ENCODE measurements around the gene PMP22. TPM values are rescaled to one million over a fixed set of nuclear protein-coding genes. Genes with fewer than 3 reads are reported as not detected.
A peak's percentile ranks its signal among the peaks of the same experiment; 100 is the strongest.

Gene PMP22
- total RNA-seq, 1 experiment from 2014 or later = 2.6 TPM

DNA sequence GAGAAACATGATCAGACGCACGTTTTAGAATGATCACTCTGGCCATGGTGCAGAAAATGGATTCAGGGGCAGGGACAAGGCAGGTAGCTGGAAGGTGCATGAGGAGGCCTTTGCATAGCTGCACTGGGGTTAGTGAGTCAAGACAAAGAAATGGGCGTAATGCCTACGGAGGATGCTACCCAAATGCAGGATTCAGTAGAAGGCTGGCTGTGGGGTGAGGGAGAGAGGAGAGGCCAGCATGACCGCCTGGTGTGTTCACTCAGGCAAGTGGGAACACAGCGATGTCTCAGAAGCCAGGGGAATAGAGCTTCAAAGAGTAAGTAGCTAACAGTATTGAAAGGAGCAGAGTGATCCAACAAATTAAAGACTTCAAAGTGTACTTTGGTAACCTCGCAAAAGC, 31.2 kb downstream of the PMP22 start:
- H3K9me2 ChIP-seq (ENCODE audit: insufficient read depth) = no peaks in the 10 kb centered on the region
- no peaks in the 10 kb centered on the region for H3F3A ChIP-seq (ENCODE audit: insufficient read depth, low read depth)
- TF ChIP-seq EZH2 (IDR thresholded peaks at IDR 0.05; ENCODE audit: low read depth) = no peak
- TF ChIP-seq, protein P1, sequence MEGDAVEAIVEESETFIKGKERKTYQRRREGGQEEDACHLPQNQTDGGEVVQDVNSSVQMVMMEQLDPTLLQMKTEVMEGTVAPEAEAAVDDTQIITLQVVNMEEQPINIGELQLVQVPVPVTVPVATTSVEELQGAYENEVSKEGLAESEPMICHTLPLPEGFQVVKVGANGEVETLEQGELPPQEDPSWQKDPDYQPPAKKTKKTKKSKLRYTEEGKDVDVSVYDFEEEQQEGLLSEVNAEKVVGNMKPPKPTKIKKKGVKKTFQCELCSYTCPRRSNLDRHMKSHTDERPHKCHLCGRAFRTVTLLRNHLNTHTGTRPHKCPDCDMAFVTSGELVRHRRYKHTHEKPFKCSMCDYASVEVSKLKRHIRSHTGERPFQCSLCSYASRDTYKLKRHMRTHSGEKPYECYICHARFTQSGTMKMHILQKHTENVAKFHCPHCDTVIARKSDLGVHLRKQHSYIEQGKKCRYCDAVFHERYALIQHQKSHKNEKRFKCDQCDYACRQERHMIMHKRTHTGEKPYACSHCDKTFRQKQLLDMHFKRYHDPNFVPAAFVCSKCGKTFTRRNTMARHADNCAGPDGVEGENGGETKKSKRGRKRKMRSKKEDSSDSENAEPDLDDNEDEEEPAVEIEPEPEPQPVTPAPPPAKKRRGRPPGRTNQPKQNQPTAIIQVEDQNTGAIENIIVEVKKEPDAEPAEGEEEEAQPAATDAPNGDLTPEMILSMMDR (conservative IDR thresholded peaks at IDR 0.05) = no peak
- no TSS peak for BruUV-seq (replicated peaks)
- H3K27ac ChIP-seq = no peak overlapping the region
- H4K20me1 ChIP-seq (ENCODE audit: insufficient read depth) = no peaks in the 10 kb centered on the region
- no peak for DNase-seq
- CTCF ChIA-PET = no interaction called here
- H3K27me3 ChIP-seq (ENCODE audit: insufficient read depth, low read depth) = no peaks in the 10 kb centered on the region
- no peak overlapping the region for H3K4me2 ChIP-seq
- no peaks in the 10 kb centered on the region for H3K36me3 ChIP-seq (ENCODE audit: low read depth)
- H3K4me1 ChIP-seq (replicated peaks; ENCODE audit: insufficient read depth) = no peaks in the 10 kb centered on the region
- H3K79me2 ChIP-seq (ENCODE audit: low read depth) = no peaks in the 10 kb centered on the region
- no peaks in the 10 kb centered on the region for H3K9me3 ChIP-seq (ENCODE audit: insufficient read depth, low read depth)
- H2AFZ ChIP-seq = no peak overlapping the region
- intact Hi-C loops (cut with micrococcal nuclease; ENCODE audit: unreplicated experiment) = no loop called here
- POLR2A ChIA-PET (ENCODE audit: unreplicated experiment) = no interaction called here
- no peak overlapping the region for H3K4me3 ChIP-seq

GRCh38 chr17:15233022-15233805, 31.9 kb downstream of the PMP22 start:
- CTCF ChIA-PET = no interaction called here
- Histone ChIP-seq H4K20me1 (ENCODE audit: insufficient read depth) (no peaks in the 10 kb centered on the region), H3K79me2 (ENCODE audit: low read depth) (no peaks in the 10 kb centered on the region), H3K4me1 (replicated peaks; ENCODE audit: insufficient read depth) (no peaks in the 10 kb centered on the region), H3K9me2 (ENCODE audit: insufficient read depth) (no peaks in the 10 kb centered on the region), H3K27ac (no peak overlapping the region), H3F3A (ENCODE audit: insufficient read depth, low read depth) (no peaks in the 10 kb centered on the region), H3K27me3 (ENCODE audit: insufficient read depth, low read depth) (no peaks in the 10 kb centered on the region), H3K4me3 (no peak overlapping the region), H3K4me2 (no peak overlapping the region), H3K9me3 (ENCODE audit: insufficient read depth, low read depth) (no peaks in the 10 kb centered on the region), H2AFZ (no peak overlapping the region), H3K36me3 (ENCODE audit: low read depth) (no peaks in the 10 kb centered on the region)
- BruUV-seq (replicated peaks) = no TSS peak
- intact Hi-C loops (cut with micrococcal nuclease; ENCODE audit: unreplicated experiment) = no loop called here
- TF ChIP-seq, protein P1 (conservative IDR thresholded peaks at IDR 0.05) = peak; percentile 24; the same call in 1 of the 2 replicates
- TF ChIP-seq EZH2 (IDR thresholded peaks at IDR 0.05; ENCODE audit: low read depth) = no peak
- no peak for DNase-seq
- POLR2A ChIA-PET (ENCODE audit: unreplicated experiment) = no interaction called here

DNA sequence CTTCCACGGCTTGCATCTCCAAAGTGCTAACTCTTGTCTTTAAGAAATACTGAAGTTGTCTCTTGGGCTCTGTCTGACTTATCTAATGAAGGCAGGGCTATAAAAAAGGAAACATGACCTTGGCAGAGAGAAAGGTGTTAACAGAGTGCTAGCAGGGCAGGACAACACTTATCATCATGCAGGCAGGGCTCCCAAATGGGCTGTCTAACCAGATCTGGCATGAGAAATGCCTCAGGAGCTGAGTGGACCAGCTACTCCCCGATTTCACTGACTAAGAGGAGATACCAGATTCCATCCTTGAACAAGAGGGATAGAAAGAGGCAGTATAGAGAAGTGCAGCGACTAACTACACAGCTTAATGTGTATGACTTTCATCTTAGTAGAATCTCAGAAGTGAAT, 32.6 kb downstream of the PMP22 start:
- no peaks in the 10 kb centered on the region for H4K20me1 ChIP-seq (ENCODE audit: insufficient read depth)
- POLR2A ChIA-PET (ENCODE audit: unreplicated experiment) = no interaction called here
- CTCF ChIA-PET = no interaction called here
- H3K9me3 ChIP-seq (ENCODE audit: insufficient read depth, low read depth) = no peaks in the 10 kb centered on the region
- no peak overlapping the region for H3K4me2 ChIP-seq
- no peak overlapping the region for H3K27ac ChIP-seq
- H3K4me1 ChIP-seq (replicated peaks; ENCODE audit: insufficient read depth) = no peaks in the 10 kb centered on the region
- no peak overlapping the region for H3K4me3 ChIP-seq
- no peak overlapping the region for H2AFZ ChIP-seq
- BruUV-seq (replicated peaks) = no TSS peak
- H3K79me2 ChIP-seq (ENCODE audit: low read depth) = no peaks in the 10 kb centered on the region
- intact Hi-C loops (cut with micrococcal nuclease; ENCODE audit: unreplicated experiment) = no loop called here
- no peak for DNase-seq
- H3K9me2 ChIP-seq (ENCODE audit: insufficient read depth) = no peaks in the 10 kb centered on the region
- H3K36me3 ChIP-seq (ENCODE audit: low read depth) = no peaks in the 10 kb centered on the region
- no peaks in the 10 kb centered on the region for H3K27me3 ChIP-seq (ENCODE audit: insufficient read depth, low read depth)
- no peaks in the 10 kb centered on the region for H3F3A ChIP-seq (ENCODE audit: insufficient read depth, low read depth)
- no peak for TF ChIP-seq EZH2 (IDR thresholded peaks at IDR 0.05; ENCODE audit: low read depth)

Measured in PC-9 (cell line).